CD4-positive, alpha-beta memory T cell (primary cell): Measurements from ENCODE around the gene UGT1A3. TPM values are rescaled to one million over a fixed set of nuclear protein-coding genes. Genes with fewer than 3 reads are reported as not detected.

Source experiments
- polyA plus RNA-seq, 2 donors: library from polyadenylated mRNA; unstranded; fragments of 300-500 nt; fragmentation: Illumina TruSeq; gene quantifications; one replicate each; pipeline ENCODE4 v1.2.3, GENCODE V29; 2021
- total RNA-seq, 2 experiments: library from RNA; stranded (reverse); gene quantifications; one replicate each; pipeline ENCODE4 v1.2.3, GENCODE V29; 2021

UGT1A3 gene
- total and polyA plus RNA-seq, 4 experiments from 2014 or later, result not detected

Other genes starting within 250 kb of the UGT1A3 start
- gene USP40, start 162.3 kb upstream of the UGT1A3 start, total RNA-seq, result 10 to 100 TPM; 18.4 to 21.6 TPM
- 1 to 10 TPM; 4.4 to 5.1 TPM for gene USP40, start 162.3 kb upstream of the UGT1A3 start, polyA plus RNA-seq
- gene UGT1A8, start 111.4 kb upstream of the UGT1A3 start, total RNA-seq, result not detected
- not detected for gene UGT1A8, start 111.4 kb upstream of the UGT1A3 start, polyA plus RNA-seq
- gene UGT1A10, start 92.6 kb upstream of the UGT1A3 start, total RNA-seq, result not detected
- not detected for gene UGT1A10, start 92.6 kb upstream of the UGT1A3 start, polyA plus RNA-seq
- not detected for gene UGT1A9, start 57.1 kb upstream of the UGT1A3 start, total RNA-seq
- gene UGT1A9, start 57.1 kb upstream of the UGT1A3 start, polyA plus RNA-seq, result not detected
- not detected for gene UGT1A7, start 47.1 kb upstream of the UGT1A3 start, total RNA-seq
- gene UGT1A7, start 47.1 kb upstream of the UGT1A3 start, polyA plus RNA-seq, result not detected
- not detected for gene UGT1A6, start 36.2 kb upstream of the UGT1A3 start, total RNA-seq
- gene UGT1A6, start 36.2 kb upstream of the UGT1A3 start, polyA plus RNA-seq, result not detected
- not detected for gene UGT1A5, start 16.1 kb upstream of the UGT1A3 start, total RNA-seq
- gene UGT1A5, start 16.1 kb upstream of the UGT1A3 start, polyA plus RNA-seq, result not detected
- gene UGT1A4, start 10.3 kb upstream of the UGT1A3 start, total RNA-seq, result not detected
- not detected for gene UGT1A4, start 10.3 kb upstream of the UGT1A3 start, polyA plus RNA-seq
- not detected for gene UGT1A1, start 31.2 kb downstream of the UGT1A3 start, total RNA-seq
- gene UGT1A1, start 31.2 kb downstream of the UGT1A3 start, polyA plus RNA-seq, result not detected
- gene MROH2A, start 49.3 kb downstream of the UGT1A3 start, total RNA-seq, result not detected
- not detected for gene MROH2A, start 49.3 kb downstream of the UGT1A3 start, polyA plus RNA-seq
- gene HJURP, start 125.5 kb downstream of the UGT1A3 start, total RNA-seq, result under 1 TPM; 0.19 to 0.44 TPM
- gene HJURP, start 125.5 kb downstream of the UGT1A3 start, polyA plus RNA-seq, result not detected
- not detected for gene TRPM8, start 188.3 kb downstream of the UGT1A3 start, total RNA-seq
- gene TRPM8, start 188.3 kb downstream of the UGT1A3 start, polyA plus RNA-seq, result not detected